HEK293 (cell line): Measurements from ENCODE around the gene EXD3.

Experiments
- CTCF ChIA-PET: fragments of 350-600 bp; formaldehyde crosslinking; extraction: SDS; loops from one replicate; lab custom pipeline; 2021; ENCODE audit warnings: antibody characterized with exemption; lab: Yijun Ruan, JAX
- POLR2A ChIA-PET: fragments of 300-600 bp; formaldehyde crosslinking; extraction: SDS; loops from one replicate; lab custom pipeline; 2020; ENCODE audit warnings: antibody characterized with exemption, inconsistent platforms; lab: Yijun Ruan, JAX
- H3K27ac ChIP-seq: fragments of 200-500 bp; sonication (Bioruptor generic); 2 replicates; pipeline ENCODE4 v1.5.1; 2014; ENCODE audit warnings: low read depth, low read length, control low read depth, inconsistent platforms; ENCODE audit errors: extremely low read depth
- H3K36me3 ChIP-seq, 2 experiments: fragments of 200-500 bp in 1 of 2; sonication (Bioruptor generic) in 1 of 2; 1 replicate in 1 of 2; 2 replicates in 1 of 2; pipeline ENCODE4 v1.5.1; 2014 to 2017; ENCODE audit warnings: inconsistent platforms in 2 of 2, low read length in 2 of 2; ENCODE audit not compliant: control insufficient read depth in 2 of 2, insufficient read depth in 1 of 2
- H3K4me1 ChIP-seq: fragments of 200-500 bp; sonication (Bioruptor generic); 2 replicates; pipeline ENCODE4 v1.5.1; 2014; ENCODE audit warnings: mild to moderate bottlenecking, low read length, inconsistent platforms; ENCODE audit not compliant: control insufficient read depth, insufficient read depth
- H3K4me3 ChIP-seq: 2 replicates; pipeline ENCODE4 v1.5.1; 2011; ENCODE audit warnings: low read depth, mild to moderate bottlenecking, control low read depth, low read length, moderate library complexity
- H3K9me3 ChIP-seq: fragments of 200-500 bp; sonication (Bioruptor generic); 2 replicates; pipeline ENCODE4 v1.5.1; 2014; ENCODE audit warnings: low read depth, low read length, inconsistent platforms; ENCODE audit not compliant: control insufficient read depth, insufficient read depth
- HOXA7 ChIP-seq: sonication (generic); formaldehyde crosslinking; IDR thresholded peaks from 2 replicates; pipeline ENCODE4 v1.8.1; 2022; ENCODE audit warnings: missing genetic modification reagents, borderline replicate concordance
- KLF10 ChIP-seq: fragments of 450-650 bp; IDR thresholded peaks from 2 replicates; pipeline ENCODE4 v1.5.1; 2018; ENCODE audit warnings: missing biosample characterization, mild to moderate bottlenecking, missing genetic modification characterization
- OVOL3 ChIP-seq: fragments of 450-650 bp; formaldehyde crosslinking; IDR thresholded peaks from 2 replicates; pipeline ENCODE4 v1.5.1; 2016; ENCODE audit warnings: missing biosample characterization, missing genetic modification characterization
- SP3 ChIP-seq: fragments of 450-650 bp; formaldehyde crosslinking; IDR thresholded peaks from 2 replicates; pipeline ENCODE4 v1.5.1; 2016; ENCODE audit warnings: missing biosample characterization, missing genetic modification characterization
- TRIM28 ChIP-seq: IDR thresholded peaks from 2 replicates; pipeline ENCODE4 v1.6.1; 2011; ENCODE audit warnings: low read length, control low read depth, borderline replicate concordance
- YY1 ChIP-seq: fragments of 450-650 bp; formaldehyde crosslinking; IDR thresholded peaks from 2 replicates; pipeline ENCODE4 v1.5.1; 2018; ENCODE audit warnings: missing biosample characterization, missing genetic modification characterization
- YY2 ChIP-seq: fragments of 450-650 bp; formaldehyde crosslinking; IDR thresholded peaks from 2 replicates; pipeline ENCODE4 v1.5.1; 2016; ENCODE audit warnings: missing biosample characterization, missing genetic modification characterization
- ZBTB8A ChIP-seq: fragments of 450-650 bp; formaldehyde crosslinking; IDR thresholded peaks from 2 replicates; pipeline ENCODE4 v1.5.1; 2016; ENCODE audit warnings: missing biosample characterization, missing genetic modification characterization
- ZNF16 ChIP-seq: fragments of 450-650 bp; formaldehyde crosslinking; IDR thresholded peaks from 2 replicates; pipeline ENCODE4 v1.5.1; 2016; ENCODE audit warnings: low read depth, missing biosample characterization, missing genetic modification characterization
- ZNF274 ChIP-seq, 2 experiments: fragments of 200-500 bp in 1 of 2; fragments of 450-650 bp in 1 of 2; sonication (Bioruptor generic) in 1 of 2; formaldehyde crosslinking in 1 of 2; IDR thresholded peaks; 2 replicates each; pipeline versions ENCODE4 v1.5.1 to v1.6.1; 2014 to 2016; ENCODE audit warnings: borderline replicate concordance in 1 of 2, inconsistent platforms in 1 of 2, low read length in 1 of 2, missing biosample characterization in 1 of 2, missing genetic modification characterization in 1 of 2
- ZNF292 ChIP-seq: fragments of 450-650 bp; formaldehyde crosslinking; IDR thresholded peaks from 2 replicates; pipeline ENCODE4 v1.5.1; 2016; ENCODE audit warnings: low read depth, missing biosample characterization, missing genetic modification characterization, borderline replicate concordance
- ZNF302 ChIP-seq: fragments of 450-650 bp; formaldehyde crosslinking; IDR thresholded peaks from 2 replicates; pipeline ENCODE4 v1.5.1; 2016; ENCODE audit warnings: missing biosample characterization, missing genetic modification characterization, low read depth
- ZNF394 ChIP-seq: fragments of 450-650 bp; formaldehyde crosslinking; IDR thresholded peaks from 2 replicates; pipeline ENCODE4 v1.5.1; 2016; ENCODE audit warnings: missing biosample characterization, missing genetic modification characterization, mild to moderate bottlenecking, moderate library complexity, borderline replicate concordance
- ZNF473 ChIP-seq: fragments of 450-650 bp; formaldehyde crosslinking; IDR thresholded peaks from 2 replicates; pipeline ENCODE4 v1.5.1; 2017; ENCODE audit warnings: missing biosample characterization, missing genetic modification characterization
- ZNF521 ChIP-seq: fragments of 450-650 bp; formaldehyde crosslinking; IDR thresholded peaks from 2 replicates; pipeline ENCODE4 v1.5.1; 2017; ENCODE audit warnings: missing biosample characterization, mild to moderate bottlenecking, missing genetic modification characterization
- ZNF701 ChIP-seq: fragments of 450-650 bp; formaldehyde crosslinking; IDR thresholded peaks from 2 replicates; pipeline ENCODE4 v1.5.1; 2016; ENCODE audit warnings: missing biosample characterization, missing genetic modification characterization
- ZNF768 ChIP-seq: fragments of 450-650 bp; formaldehyde crosslinking; IDR thresholded peaks from 2 replicates; pipeline ENCODE4 v1.5.1; 2018; ENCODE audit warnings: missing biosample characterization, mild to moderate bottlenecking, missing genetic modification characterization
- TF ChIP-seq, protein P1 (sequence below): fragments of 450-650 bp; formaldehyde crosslinking; IDR thresholded peaks from 2 replicates; pipeline ENCODE4 v1.5.1; 2016; ENCODE audit warnings: missing biosample characterization, missing genetic modification characterization
- TF ChIP-seq, protein P2 (sequence below): fragments of 450-650 bp; formaldehyde crosslinking; IDR thresholded peaks from 2 replicates; pipeline ENCODE4 v1.5.1; 2017; ENCODE audit warnings: missing biosample characterization, mild to moderate bottlenecking, missing genetic modification characterization, moderate library complexity
- TF ChIP-seq, protein P3 (sequence below): fragments of 450-650 bp; formaldehyde crosslinking; IDR thresholded peaks from 2 replicates; pipeline ENCODE4 v1.5.1; 2016; ENCODE audit warnings: missing biosample characterization, missing genetic modification characterization
- TF ChIP-seq, protein P4 (sequence below): fragments of 450-650 bp; formaldehyde crosslinking; IDR thresholded peaks from 2 replicates; pipeline ENCODE4 v1.5.1; 2016; ENCODE audit warnings: missing biosample characterization, missing genetic modification characterization, borderline replicate concordance

EXD3 gene

DNA sequence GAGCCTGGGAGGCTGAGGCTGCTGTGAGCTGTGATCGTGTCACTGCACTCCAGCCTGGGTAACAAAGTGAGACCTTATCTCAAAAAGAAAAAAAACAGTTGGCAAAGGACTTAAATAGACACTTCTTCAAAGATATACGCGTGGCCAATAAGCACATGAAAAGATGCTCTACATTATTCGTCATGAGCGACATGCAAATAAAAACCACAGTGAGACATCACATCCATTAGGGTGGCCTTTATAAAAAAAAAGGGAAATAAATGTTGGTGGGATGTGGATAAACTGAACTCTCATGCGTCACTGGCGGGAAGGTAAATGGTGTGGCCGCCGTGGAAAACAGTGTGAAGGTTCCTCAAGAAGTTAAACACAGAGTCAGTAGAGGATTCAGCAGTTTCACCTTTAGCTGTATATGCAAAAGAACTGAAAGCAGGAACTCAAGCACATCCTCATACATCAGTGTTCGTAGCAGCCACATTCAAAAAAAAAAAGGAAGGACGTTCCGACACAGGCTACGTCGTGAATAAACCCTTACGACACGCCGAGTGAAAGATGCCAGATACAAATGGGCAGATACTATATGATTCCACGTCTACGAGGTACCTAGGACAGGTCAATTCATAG lies 96.4 kb downstream of the EXD3 start:
- no peaks in the 10 kb centered on the region for H3K4me1 ChIP-seq
- no peak for TF ChIP-seq HOXA7 (CRISPR knock-in tag)
- TF ChIP-seq TRIM28 = no peak
- no peak for TF ChIP-seq SP3 (tag by site-specific recombination)
- TF ChIP-seq, protein P1, sequence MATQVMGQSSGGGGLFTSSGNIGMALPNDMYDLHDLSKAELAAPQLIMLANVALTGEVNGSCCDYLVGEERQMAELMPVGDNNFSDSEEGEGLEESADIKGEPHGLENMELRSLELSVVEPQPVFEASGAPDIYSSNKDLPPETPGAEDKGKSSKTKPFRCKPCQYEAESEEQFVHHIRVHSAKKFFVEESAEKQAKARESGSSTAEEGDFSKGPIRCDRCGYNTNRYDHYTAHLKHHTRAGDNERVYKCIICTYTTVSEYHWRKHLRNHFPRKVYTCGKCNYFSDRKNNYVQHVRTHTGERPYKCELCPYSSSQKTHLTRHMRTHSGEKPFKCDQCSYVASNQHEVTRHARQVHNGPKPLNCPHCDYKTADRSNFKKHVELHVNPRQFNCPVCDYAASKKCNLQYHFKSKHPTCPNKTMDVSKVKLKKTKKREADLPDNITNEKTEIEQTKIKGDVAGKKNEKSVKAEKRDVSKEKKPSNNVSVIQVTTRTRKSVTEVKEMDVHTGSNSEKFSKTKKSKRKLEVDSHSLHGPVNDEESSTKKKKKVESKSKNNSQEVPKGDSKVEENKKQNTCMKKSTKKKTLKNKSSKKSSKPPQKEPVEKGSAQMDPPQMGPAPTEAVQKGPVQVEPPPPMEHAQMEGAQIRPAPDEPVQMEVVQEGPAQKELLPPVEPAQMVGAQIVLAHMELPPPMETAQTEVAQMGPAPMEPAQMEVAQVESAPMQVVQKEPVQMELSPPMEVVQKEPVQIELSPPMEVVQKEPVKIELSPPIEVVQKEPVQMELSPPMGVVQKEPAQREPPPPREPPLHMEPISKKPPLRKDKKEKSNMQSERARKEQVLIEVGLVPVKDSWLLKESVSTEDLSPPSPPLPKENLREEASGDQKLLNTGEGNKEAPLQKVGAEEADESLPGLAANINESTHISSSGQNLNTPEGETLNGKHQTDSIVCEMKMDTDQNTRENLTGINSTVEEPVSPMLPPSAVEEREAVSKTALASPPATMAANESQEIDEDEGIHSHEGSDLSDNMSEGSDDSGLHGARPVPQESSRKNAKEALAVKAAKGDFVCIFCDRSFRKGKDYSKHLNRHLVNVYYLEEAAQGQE = no peak
- TF ChIP-seq, all 188 proteins: peak for 0
- Histone ChIP-seq H3K36me3 (no peaks in the 10 kb centered on the region), H3K27ac (no peak overlapping the region), H3K4me3 (no peak overlapping the region), H3K9me3 (no peaks in the 10 kb centered on the region)
- ChIA-PET CTCF (interaction anchor here (0.6 to 0.7 kb wide), 2 partner anchors 42 to 160 kb away, joined by 3 read pairs; no protein-coding TSS in a partner anchor), POLR2A (interaction anchor here (0.7 kb wide), 1 partner anchor 20 kb away, joined by 3 read pairs; no protein-coding TSS in a partner anchor)

DNA sequence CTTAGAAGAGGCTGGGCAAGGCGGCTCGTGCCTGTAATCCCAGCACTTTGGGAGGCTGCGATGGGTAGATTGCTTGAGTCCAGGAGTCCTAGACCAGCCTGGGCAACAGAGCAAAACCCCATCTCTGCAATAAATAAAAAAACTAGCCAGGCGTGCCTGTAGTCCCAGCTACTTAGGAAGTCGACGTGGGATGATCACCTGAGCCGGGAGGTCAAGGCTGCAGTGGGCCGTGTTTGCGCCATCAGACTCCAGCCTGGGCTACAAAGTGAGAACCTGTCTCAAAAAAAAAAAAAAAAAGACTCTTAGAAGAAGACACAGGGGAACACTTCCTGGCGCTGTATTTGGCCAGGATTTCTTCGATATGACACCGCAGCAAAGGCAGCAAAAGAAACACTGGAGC lies 97.2 kb downstream of the EXD3 start:
- Histone ChIP-seq H3K4me3 (no peak overlapping the region), H3K27ac (no peak overlapping the region), H3K9me3 (no peaks in the 10 kb centered on the region), H3K4me1 (no peaks in the 10 kb centered on the region), H3K36me3 (no peaks in the 10 kb centered on the region)
- ChIA-PET CTCF (no interaction called here), POLR2A (interaction anchor here (0.6 to 1.2 kb wide), 2 partner anchors 23 to 88 kb away, joined by 4 read pairs; partner anchors contain the start of gene NRARP)
- TF ChIP-seq, protein P2, sequence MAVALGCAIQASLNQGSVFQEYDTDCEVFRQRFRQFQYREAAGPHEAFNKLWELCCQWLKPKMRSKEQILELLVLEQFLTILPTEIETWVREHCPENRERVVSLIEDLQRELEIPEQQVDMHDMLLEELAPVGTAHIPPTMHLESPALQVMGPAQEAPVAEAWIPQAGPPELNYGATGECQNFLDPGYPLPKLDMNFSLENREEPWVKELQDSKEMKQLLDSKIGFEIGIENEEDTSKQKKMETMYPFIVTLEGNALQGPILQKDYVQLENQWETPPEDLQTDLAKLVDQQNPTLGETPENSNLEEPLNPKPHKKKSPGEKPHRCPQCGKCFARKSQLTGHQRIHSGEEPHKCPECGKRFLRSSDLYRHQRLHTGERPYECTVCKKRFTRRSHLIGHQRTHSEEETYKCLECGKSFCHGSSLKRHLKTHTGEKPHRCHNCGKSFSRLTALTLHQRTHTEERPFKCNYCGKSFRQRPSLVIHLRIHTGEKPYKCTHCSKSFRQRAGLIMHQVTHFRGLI (tag by site-specific recombination) = no peak
- no peak for TF ChIP-seq ZBTB8A
- no peak for TF ChIP-seq ZNF292 (tag by site-specific recombination)
- TF ChIP-seq ZNF473 (tag by site-specific recombination) = no peak
- no peak for TF ChIP-seq ZNF701
- TF ChIP-seq YY2 (tag by site-specific recombination) = no peak
- TF ChIP-seq KLF10 (tag by site-specific recombination) = no peak
- TF ChIP-seq YY1 (tag by site-specific recombination) = no peak
- TF ChIP-seq, protein P3, sequence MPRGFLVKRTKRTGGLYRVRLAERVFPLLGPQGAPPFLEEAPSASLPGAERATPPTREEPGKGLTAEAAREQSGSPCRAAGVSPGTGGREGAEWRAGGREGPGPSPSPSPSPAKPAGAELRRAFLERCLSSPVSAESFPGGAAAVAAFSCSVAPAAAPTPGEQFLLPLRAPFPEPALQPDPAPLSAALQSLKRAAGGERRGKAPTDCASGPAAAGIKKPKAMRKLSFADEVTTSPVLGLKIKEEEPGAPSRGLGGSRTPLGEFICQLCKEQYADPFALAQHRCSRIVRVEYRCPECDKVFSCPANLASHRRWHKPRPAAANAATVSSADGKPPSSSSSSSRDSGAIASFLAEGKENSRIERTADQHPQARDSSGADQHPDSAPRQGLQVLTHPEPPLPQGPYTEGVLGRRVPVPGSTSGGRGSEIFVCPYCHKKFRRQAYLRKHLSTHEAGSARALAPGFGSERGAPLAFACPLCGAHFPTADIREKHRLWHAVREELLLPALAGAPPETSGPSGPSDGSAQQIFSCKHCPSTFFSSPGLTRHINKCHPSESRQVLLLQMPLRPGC = no peak
- no peak for TF ChIP-seq ZNF16 (tag by site-specific recombination)
- no peak for TF ChIP-seq SP3 (tag by site-specific recombination)
- no peak for TF ChIP-seq ZNF394 (tag by site-specific recombination)
- no peak for TF ChIP-seq ZNF274 (IDR thresholded peaks at IDR 0.05; ENCODE audit: low read length)
- no peak for TF ChIP-seq ZNF274 (tag by site-specific recombination; IDR thresholded peaks at IDR 0.05; ENCODE audit: borderline replicate concordance)
- no peak for TF ChIP-seq ZNF768 (tag by site-specific recombination)
- TF ChIP-seq ZNF302 = no peak
- no peak for TF ChIP-seq OVOL3 (tag by site-specific recombination)
- TF ChIP-seq, protein P4, sequence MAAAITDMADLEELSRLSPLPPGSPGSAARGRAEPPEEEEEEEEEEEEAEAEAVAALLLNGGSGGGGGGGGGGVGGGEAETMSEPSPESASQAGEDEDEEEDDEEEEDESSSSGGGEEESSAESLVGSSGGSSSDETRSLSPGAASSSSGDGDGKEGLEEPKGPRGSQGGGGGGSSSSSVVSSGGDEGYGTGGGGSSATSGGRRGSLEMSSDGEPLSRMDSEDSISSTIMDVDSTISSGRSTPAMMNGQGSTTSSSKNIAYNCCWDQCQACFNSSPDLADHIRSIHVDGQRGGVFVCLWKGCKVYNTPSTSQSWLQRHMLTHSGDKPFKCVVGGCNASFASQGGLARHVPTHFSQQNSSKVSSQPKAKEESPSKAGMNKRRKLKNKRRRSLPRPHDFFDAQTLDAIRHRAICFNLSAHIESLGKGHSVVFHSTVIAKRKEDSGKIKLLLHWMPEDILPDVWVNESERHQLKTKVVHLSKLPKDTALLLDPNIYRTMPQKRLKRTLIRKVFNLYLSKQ (tag by site-specific recombination) = no peak
- no peak for TF ChIP-seq ZNF521
